WTC11 (cell line): Measurements from ENCODE around the gene SLC9C1. TPM values are rescaled to one million over a fixed set of nuclear protein-coding genes. Genes with fewer than 3 reads are reported as not detected.

Experiments
- ATAC-seq: fragments of 200-7000 bp; cut with Tn5 transposase; 2 replicates; pipeline ENCODE4 v1.10.0; 2021; ENCODE audit warnings: mild to moderate bottlenecking, moderate library complexity
- CTCF ChIA-PET: fragments of 300-600 bp; sonication (Branson Sonifier 250); formaldehyde crosslinking; loops from one replicate; lab custom pipeline; 2021; ENCODE audit warnings: antibody characterized with exemption; lab: Charles Lee
- POLR2A ChIA-PET: fragments of 350-600 bp; sonication (Branson Sonifier 250); formaldehyde crosslinking; loops from one replicate; lab custom pipeline; 2021; ENCODE audit warnings: antibody characterized with exemption; lab: Charles Lee
- DNase-seq: peaks from one replicate; pipeline ENCODE4 v3.0.0; 2021; ENCODE audit warnings: low spot score
- H3K27ac Mint-ChIP-seq: 2 replicates; pipeline ENCODE4 v1.8.0; 2021; ENCODE audit warnings: mixed read lengths
- H3K27me3 Mint-ChIP-seq: 2 replicates; pipeline ENCODE4 v1.8.0; 2021; ENCODE audit warnings: low read depth, mild to moderate bottlenecking, moderate library complexity, mixed read lengths
- H3K36me3 Mint-ChIP-seq: 2 replicates; pipeline ENCODE4 v1.8.0; 2021; ENCODE audit warnings: mixed read lengths
- H3K4me1 Mint-ChIP-seq: 2 replicates; pipeline ENCODE4 v1.8.0; 2022; ENCODE audit warnings: mixed read lengths
- H3K4me3 Mint-ChIP-seq: 2 replicates; pipeline ENCODE4 v1.8.0; 2021; ENCODE audit warnings: mild to moderate bottlenecking, moderate library complexity, mixed read lengths
- H3K9me3 Mint-ChIP-seq: 2 replicates; pipeline ENCODE4 v1.8.0; 2021; ENCODE audit warnings: mixed read lengths
- CREM ChIP-seq: sonication (generic); formaldehyde crosslinking; IDR thresholded peaks from 2 replicates; pipeline ENCODE4 v1.8.1; 2022; ENCODE audit warnings: mild to moderate bottlenecking, missing genetic modification reagents, moderate library complexity
- HMGA2 ChIP-seq: fragments of 250-450 bp; sonication (Bioruptor Pico); IDR thresholded peaks from 2 replicates; pipeline ENCODE4 v1.4.0; 2021; ENCODE audit warnings: mild to moderate bottlenecking, moderate library complexity
- IRF2 ChIP-seq: sonication (generic); formaldehyde crosslinking; IDR thresholded peaks from 2 replicates; pipeline ENCODE4 v1.8.0; 2022; ENCODE audit warnings: low read depth, missing genetic modification reagents, borderline replicate concordance
- MYBL2 ChIP-seq: sonication (generic); formaldehyde crosslinking; IDR thresholded peaks from 2 replicates; pipeline ENCODE4 v1.8.1; 2023; ENCODE audit warnings: mild to moderate bottlenecking, moderate library complexity, missing genetic modification reagents
- NFE2L1 ChIP-seq: sonication (generic); formaldehyde crosslinking; IDR thresholded peaks from 2 replicates; pipeline ENCODE4 v1.8.1; 2023; ENCODE audit warnings: missing genetic modification reagents
- NR2C2 ChIP-seq: sonication (generic); formaldehyde crosslinking; IDR thresholded peaks from 2 replicates; pipeline ENCODE4 v1.8.0; 2022; ENCODE audit warnings: mild to moderate bottlenecking, missing genetic modification reagents
- OVOL2 ChIP-seq: fragments of 250-450 bp; sonication (Bioruptor Pico); IDR thresholded peaks from 2 replicates; pipeline ENCODE4 v1.9.0; 2021; ENCODE audit warnings: mild to moderate bottlenecking, borderline replicate concordance
- RORB ChIP-seq: fragments of 250-450 bp; sonication (Bioruptor Pico); IDR thresholded peaks from 2 replicates; pipeline ENCODE4 v1.9.0; 2021; ENCODE audit warnings: mild to moderate bottlenecking
- TEAD4 ChIP-seq: sonication (generic); formaldehyde crosslinking; IDR thresholded peaks from 2 replicates; pipeline ENCODE4 v1.8.0; 2022; ENCODE audit warnings: mild to moderate bottlenecking, missing genetic modification reagents
- ZNF121 ChIP-seq: sonication (generic); formaldehyde crosslinking; IDR thresholded peaks from 2 replicates; pipeline ENCODE4 v1.8.0; 2023; ENCODE audit warnings: missing genetic modification reagents
- ZNF219 ChIP-seq: sonication (generic); formaldehyde crosslinking; IDR thresholded peaks from 2 replicates; pipeline ENCODE4 v1.8.0; 2023; ENCODE audit warnings: missing genetic modification reagents, mild to moderate bottlenecking, borderline replicate concordance
- ZNF423 ChIP-seq: fragments of 250-450 bp; sonication (Bioruptor Pico); IDR thresholded peaks from 2 replicates; pipeline ENCODE4 v2.1.2; 2022; ENCODE audit warnings: mild to moderate bottlenecking, moderate library complexity
- ZNF671 ChIP-seq: fragments of 250-450 bp; sonication (Bioruptor Pico); IDR thresholded peaks from 2 replicates; pipeline ENCODE4 v1.8.0; 2021; ENCODE audit warnings: mild to moderate bottlenecking
- total RNA-seq: library from RNA; stranded (reverse); gene quantifications from 3 replicates; pipeline ENCODE4 v1.2.3, GENCODE V29; 2021
- TF ChIP-seq, protein P1 (sequence below): sonication (generic); formaldehyde crosslinking; IDR thresholded peaks from 2 replicates; pipeline ENCODE4 v1.8.0; 2022; ENCODE audit warnings: mild to moderate bottlenecking, missing genetic modification reagents
- TF ChIP-seq, protein P2 (sequence below): sonication (generic); formaldehyde crosslinking; IDR thresholded peaks from 2 replicates; pipeline ENCODE4 v1.8.1; 2023; ENCODE audit warnings: mild to moderate bottlenecking, missing genetic modification reagents
- TF ChIP-seq, protein P3 (sequence below): fragments of 250-450 bp; sonication (Bioruptor Pico); IDR thresholded peaks from 2 replicates; pipeline ENCODE4 v1.9.0; 2021; ENCODE audit warnings: mild to moderate bottlenecking
- TF ChIP-seq, protein P4 (sequence below): fragments of 250-450 bp; sonication (Bioruptor Pico); IDR thresholded peaks from 2 replicates; pipeline ENCODE4 v1.9.0; 2021; ENCODE audit warnings: mild to moderate bottlenecking
- TF ChIP-seq, protein P5 (sequence below): sonication (generic); formaldehyde crosslinking; IDR thresholded peaks from 2 replicates; pipeline ENCODE4 v1.8.0; 2022; ENCODE audit warnings: mild to moderate bottlenecking, missing genetic modification reagents
- TF ChIP-seq, protein P6 (sequence below): fragments of 250-450 bp; sonication (Bioruptor Pico); IDR thresholded peaks from 2 replicates; pipeline ENCODE4 v1.8.0; 2021; ENCODE audit warnings: mild to moderate bottlenecking
- TF ChIP-seq, protein P7 (sequence below): sonication (generic); formaldehyde crosslinking; IDR thresholded peaks from 2 replicates; pipeline ENCODE4 v1.8.1; 2022; ENCODE audit warnings: mild to moderate bottlenecking, moderate library complexity, missing genetic modification reagents

Gene SLC9C1
- total RNA-seq, 1 experiment from 2014 or later, result 3.5 TPM

DNA sequence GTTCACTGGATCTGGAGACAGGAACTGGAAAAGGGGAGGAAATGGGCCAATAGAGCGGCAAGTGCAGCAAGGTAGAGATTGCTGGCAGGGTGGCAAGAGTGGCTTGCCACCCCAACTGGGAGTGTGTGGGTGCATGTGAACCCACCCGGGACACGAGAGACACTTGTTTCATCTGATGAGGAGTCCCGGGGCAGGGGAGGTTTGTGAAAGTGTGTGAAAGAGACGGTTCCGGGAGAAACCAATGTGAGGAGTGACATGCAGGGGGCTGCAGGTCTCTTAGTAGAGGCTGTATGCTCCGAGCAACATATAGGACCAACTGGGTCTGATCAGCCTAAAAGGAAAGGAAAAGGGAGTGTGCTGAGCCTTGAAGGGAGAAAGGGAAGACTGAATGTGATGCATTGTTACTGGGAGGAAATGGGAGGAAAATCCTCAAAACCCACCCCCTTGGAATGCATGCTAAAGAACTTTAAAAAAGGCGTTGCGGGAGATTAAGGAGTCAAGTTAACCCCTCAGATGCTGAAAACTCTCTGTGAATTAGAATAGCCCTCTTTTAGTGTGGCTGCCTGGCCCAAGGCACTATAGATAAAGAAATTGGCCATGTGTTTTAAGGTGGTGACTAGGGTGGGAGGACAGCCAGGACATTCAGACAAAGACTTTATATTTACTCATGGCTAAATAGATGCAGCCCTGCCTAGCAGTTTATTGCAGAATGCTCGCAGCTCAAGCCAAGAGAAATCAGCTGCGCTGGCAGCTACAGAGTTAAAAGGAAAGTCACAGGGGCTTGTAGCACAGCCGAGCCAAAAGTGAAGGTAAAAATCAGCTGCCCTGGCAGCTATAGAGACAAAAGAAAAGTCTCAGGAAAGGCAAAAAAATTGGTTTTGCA lies 9.1 kb upstream of the SLC9C1 start (continued):
- TF ChIP-seq, protein P1, sequence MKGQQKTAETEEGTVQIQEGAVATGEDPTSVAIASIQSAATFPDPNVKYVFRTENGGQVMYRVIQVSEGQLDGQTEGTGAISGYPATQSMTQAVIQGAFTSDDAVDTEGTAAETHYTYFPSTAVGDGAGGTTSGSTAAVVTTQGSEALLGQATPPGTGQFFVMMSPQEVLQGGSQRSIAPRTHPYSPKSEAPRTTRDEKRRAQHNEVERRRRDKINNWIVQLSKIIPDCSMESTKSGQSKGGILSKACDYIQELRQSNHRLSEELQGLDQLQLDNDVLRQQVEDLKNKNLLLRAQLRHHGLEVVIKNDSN (CRISPR knock-in tag), result no peak
- TF ChIP-seq, protein P2, sequence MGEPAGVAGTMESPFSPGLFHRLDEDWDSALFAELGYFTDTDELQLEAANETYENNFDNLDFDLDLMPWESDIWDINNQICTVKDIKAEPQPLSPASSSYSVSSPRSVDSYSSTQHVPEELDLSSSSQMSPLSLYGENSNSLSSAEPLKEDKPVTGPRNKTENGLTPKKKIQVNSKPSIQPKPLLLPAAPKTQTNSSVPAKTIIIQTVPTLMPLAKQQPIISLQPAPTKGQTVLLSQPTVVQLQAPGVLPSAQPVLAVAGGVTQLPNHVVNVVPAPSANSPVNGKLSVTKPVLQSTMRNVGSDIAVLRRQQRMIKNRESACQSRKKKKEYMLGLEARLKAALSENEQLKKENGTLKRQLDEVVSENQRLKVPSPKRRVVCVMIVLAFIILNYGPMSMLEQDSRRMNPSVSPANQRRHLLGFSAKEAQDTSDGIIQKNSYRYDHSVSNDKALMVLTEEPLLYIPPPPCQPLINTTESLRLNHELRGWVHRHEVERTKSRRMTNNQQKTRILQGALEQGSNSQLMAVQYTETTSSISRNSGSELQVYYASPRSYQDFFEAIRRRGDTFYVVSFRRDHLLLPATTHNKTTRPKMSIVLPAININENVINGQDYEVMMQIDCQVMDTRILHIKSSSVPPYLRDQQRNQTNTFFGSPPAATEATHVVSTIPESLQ (CRISPR knock-in tag), result no peak
- TF ChIP-seq ZNF671 (CRISPR knock-in tag), result no peak
- TF ChIP-seq ZNF121, result no peak
- TF ChIP-seq IRF2 (CRISPR knock-in tag), result no peak
- TF ChIP-seq, protein P3, sequence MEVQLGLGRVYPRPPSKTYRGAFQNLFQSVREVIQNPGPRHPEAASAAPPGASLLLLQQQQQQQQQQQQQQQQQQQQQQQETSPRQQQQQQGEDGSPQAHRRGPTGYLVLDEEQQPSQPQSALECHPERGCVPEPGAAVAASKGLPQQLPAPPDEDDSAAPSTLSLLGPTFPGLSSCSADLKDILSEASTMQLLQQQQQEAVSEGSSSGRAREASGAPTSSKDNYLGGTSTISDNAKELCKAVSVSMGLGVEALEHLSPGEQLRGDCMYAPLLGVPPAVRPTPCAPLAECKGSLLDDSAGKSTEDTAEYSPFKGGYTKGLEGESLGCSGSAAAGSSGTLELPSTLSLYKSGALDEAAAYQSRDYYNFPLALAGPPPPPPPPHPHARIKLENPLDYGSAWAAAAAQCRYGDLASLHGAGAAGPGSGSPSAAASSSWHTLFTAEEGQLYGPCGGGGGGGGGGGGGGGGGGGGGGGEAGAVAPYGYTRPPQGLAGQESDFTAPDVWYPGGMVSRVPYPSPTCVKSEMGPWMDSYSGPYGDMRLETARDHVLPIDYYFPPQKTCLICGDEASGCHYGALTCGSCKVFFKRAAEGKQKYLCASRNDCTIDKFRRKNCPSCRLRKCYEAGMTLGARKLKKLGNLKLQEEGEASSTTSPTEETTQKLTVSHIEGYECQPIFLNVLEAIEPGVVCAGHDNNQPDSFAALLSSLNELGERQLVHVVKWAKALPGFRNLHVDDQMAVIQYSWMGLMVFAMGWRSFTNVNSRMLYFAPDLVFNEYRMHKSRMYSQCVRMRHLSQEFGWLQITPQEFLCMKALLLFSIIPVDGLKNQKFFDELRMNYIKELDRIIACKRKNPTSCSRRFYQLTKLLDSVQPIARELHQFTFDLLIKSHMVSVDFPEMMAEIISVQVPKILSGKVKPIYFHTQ (CRISPR knock-in tag), result no peak
- peak; percentile 31; the same call in 1 of the 2 replicates for TF ChIP-seq CREM (CRISPR knock-in tag)
- TF ChIP-seq, protein P4, sequence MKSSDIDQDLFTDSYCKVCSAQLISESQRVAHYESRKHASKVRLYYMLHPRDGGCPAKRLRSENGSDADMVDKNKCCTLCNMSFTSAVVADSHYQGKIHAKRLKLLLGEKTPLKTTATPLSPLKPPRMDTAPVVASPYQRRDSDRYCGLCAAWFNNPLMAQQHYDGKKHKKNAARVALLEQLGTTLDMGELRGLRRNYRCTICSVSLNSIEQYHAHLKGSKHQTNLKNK (CRISPR knock-in tag), result no peak

DNA sequence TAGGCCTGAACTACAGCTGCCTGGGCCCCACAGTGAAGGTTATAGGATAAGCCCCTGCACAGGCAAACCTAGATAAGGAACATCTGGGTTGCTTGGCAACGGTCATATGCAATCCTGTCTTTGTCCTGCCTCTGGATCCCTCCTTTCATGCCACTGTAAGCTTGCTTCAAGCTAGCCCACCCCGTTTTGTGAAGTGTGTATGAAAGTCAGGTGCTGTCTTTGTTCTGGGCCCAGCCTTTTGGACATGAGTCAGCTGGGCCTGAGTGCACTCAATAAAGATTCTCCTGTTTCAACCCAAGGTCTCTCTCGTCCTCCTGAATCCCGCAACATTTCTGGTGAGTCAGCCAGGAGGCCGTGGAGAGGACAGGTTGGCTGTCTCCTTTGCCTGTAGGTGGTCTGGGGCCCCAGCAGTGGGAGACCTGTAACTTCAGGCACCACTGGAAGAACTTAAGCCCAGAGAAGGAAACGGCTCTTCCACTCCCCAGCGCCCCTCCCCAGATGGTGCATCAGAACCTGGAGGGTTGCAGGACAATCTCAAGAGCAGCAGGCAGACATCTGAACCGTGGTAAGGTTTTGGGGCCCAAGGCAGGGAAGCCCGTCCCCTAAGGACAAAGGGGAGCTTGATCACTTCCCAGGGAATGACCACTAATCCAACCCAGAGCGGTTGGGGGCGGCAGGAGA lies 8.3 kb upstream of the SLC9C1 start:
- Mint-ChIP-seq H3K9me3 (peaks cover 20% of the 10 kb centered on the region), H3K27ac (no peak overlapping the region), H3K4me3 (no peak overlapping the region), H3K4me1 (peaks cover 17% of the 10 kb centered on the region), H3K27me3 (no peaks in the 10 kb centered on the region), H3K36me3 (peaks cover 15% of the 10 kb centered on the region)
- ATAC-seq, result peak; percentile 11
- no peak for TF ChIP-seq ZNF219 (CRISPR knock-in tag)
- no peak for TF ChIP-seq CREM (CRISPR knock-in tag)
- TF ChIP-seq NFE2L1, result no peak
- 0 out of 2 replicates have a peak, but pooled peaks have one; percentile 26 for TF ChIP-seq ZNF423 (CRISPR knock-in tag)
- TF ChIP-seq NR2C2 (CRISPR knock-in tag), result no peak
- TF ChIP-seq HMGA2, result no peak
- POLR2A ChIA-PET, result interaction anchor here (2.1 kb wide), 1 partner anchor 9 kb away, joined by 6 read pairs; the partner anchor contains the start of gene SLC9C1
- CTCF ChIA-PET, result interaction anchor here (2.7 to 3.8 kb wide), 2 partner anchors 9 to 17 kb away, joined by 10 to 41 read pairs; partner anchors contain the start of gene SLC9C1
- DNase-seq, result peak; percentile 20

DNA sequence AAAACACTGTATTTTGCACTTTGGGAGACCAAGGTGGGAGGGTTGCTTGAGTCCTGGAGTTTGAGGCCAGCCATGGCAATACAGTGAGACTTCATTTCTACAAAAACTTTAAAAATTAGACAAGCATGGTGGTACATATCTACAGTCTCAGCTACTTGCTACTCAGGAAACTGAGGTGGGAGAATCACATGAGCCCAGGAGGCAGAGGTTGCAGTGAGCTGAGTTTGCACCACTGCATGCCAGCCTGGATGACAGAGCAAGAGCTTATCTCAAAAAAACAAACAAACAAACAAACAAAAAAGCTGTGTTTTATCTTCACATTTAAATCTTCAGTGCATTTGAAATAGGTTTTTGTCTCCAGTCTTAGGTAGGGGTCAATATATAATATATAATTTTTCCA lies 4.8 kb upstream of the SLC9C1 start:
- Mint-ChIP-seq H3K27me3 (no peaks in the 10 kb centered on the region), H3K4me1 (peaks cover 40% of the 10 kb centered on the region), H3K36me3 (peaks cover 18% of the 10 kb centered on the region), H3K4me3 (no peak overlapping the region), H3K9me3 (peaks cover 28% of the 10 kb centered on the region), H3K27ac (no peak overlapping the region)
- TF ChIP-seq HMGA2 (no peak), NFE2L1 (no peak), OVOL2 (CRISPR knock-in tag) (no peak), MYBL2 (CRISPR knock-in tag) (no peak), IRF2 (CRISPR knock-in tag) (no peak), TEAD4 (CRISPR knock-in tag) (no peak), RORB (CRISPR knock-in tag) (no peak)
- TF ChIP-seq, protein P5, sequence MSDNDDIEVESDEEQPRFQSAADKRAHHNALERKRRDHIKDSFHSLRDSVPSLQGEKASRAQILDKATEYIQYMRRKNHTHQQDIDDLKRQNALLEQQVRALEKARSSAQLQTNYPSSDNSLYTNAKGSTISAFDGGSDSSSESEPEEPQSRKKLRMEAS (CRISPR knock-in tag), result no peak
- TF ChIP-seq, protein P6, sequence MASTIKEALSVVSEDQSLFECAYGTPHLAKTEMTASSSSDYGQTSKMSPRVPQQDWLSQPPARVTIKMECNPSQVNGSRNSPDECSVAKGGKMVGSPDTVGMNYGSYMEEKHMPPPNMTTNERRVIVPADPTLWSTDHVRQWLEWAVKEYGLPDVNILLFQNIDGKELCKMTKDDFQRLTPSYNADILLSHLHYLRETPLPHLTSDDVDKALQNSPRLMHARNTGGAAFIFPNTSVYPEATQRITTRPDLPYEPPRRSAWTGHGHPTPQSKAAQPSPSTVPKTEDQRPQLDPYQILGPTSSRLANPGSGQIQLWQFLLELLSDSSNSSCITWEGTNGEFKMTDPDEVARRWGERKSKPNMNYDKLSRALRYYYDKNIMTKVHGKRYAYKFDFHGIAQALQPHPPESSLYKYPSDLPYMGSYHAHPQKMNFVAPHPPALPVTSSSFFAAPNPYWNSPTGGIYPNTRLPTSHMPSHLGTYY (CRISPR knock-in tag), result no peak
- TF ChIP-seq, protein P7, sequence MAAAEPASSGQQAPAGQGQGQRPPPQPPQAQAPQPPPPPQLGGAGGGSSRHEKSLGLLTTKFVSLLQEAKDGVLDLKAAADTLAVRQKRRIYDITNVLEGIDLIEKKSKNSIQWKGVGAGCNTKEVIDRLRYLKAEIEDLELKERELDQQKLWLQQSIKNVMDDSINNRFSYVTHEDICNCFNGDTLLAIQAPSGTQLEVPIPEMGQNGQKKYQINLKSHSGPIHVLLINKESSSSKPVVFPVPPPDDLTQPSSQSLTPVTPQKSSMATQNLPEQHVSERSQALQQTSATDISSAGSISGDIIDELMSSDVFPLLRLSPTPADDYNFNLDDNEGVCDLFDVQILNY, result no peak
- ATAC-seq, result no peak
- CTCF ChIA-PET, result no interaction called here
- DNase-seq, result no peak
- POLR2A ChIA-PET, result no interaction called here
